ENCODE results near the gene ZNF532. TPM values are rescaled to one million over a fixed set of nuclear protein-coding genes. Genes with fewer than 3 reads are reported as not detected.

Gene ZNF532
- polyA plus RNA-seq, 4 donors: 85.3 to 105 (median 98.4) TPM

- DNase-seq (ENCODE audit: low read depth in 4 of 4, low spot score in 3 of 4): no peak
Observed at GRCh38 chr18:59026831-59027410, 162.2 kb downstream of the ZNF532 start.

GRCh38 chr18:59029663-59030429 is 165.2 kb downstream of the ZNF532 start:
- DNase-seq (ENCODE audit: low read depth in 4 of 4, low spot score in 3 of 4): no peak

- DNase-seq (ENCODE audit: low read depth in 4 of 4, low spot score in 3 of 4): no peak
Observed at GRCh38 chr18:59032308-59032707, 167.6 kb downstream of the ZNF532 start.

GRCh38 chr18:59033359-59033758 is 168.7 kb downstream of the ZNF532 start:
- no peak for DNase-seq (ENCODE audit: low read depth in 4 of 4, low spot score in 3 of 4)

GRCh38 chr18:59033974-59034373 is 169.3 kb downstream of the ZNF532 start:
- no peak for DNase-seq (ENCODE audit: low read depth in 4 of 4, low spot score in 3 of 4)

- no peak for DNase-seq (ENCODE audit: low read depth in 4 of 4, low spot score in 3 of 4)
Observed at GRCh38 chr18:59035591-59035990, 170.9 kb downstream of the ZNF532 start.

Other genes with a start within 250 kb of the ZNF532 start
- gene ALPK2, start 235.8 kb upstream of the ZNF532 start, polyA plus RNA-seq (ENCODE audit: insufficient read length in 4 of 4): under 1 TPM; 0.50 to 0.73 (median 0.70) TPM
- 10 to 100 TPM; 26.7 to 33.5 (median 30.1) TPM for gene MALT1, start 193.4 kb upstream of the ZNF532 start, polyA plus RNA-seq (ENCODE audit: insufficient read length in 4 of 4)

Measured in right renal pelvis (tissue), 4 donors.